ENCODE data around the gene ETS1. TPM values are rescaled to one million over a fixed set of nuclear protein-coding genes. Genes with fewer than 3 reads are reported as not detected.

ETS1 gene
- total RNA-seq, 1 experiment from 2014 or later, result 66.4 TPM

- Histone ChIP-seq H3K4me3 (ENCODE audit: low read depth in 2 of 2, low read length in 2 of 2) (no peak overlapping the region), H3K27ac (ENCODE audit: low read length) (no peak overlapping the region), H3K4me1 (ENCODE audit: control insufficient read depth, insufficient read depth, low read length) (no peaks in the 10 kb centered on the region), H3K9me3 (ENCODE audit: control insufficient read depth, insufficient read depth, low read depth, low read length) (no peaks in the 10 kb centered on the region), H3K36me3 (ENCODE audit: control insufficient read depth, insufficient read depth, low read length) (no peaks in the 10 kb centered on the region), H3K27me3 (ENCODE audit: control insufficient read depth, insufficient read depth, low read length) (peaks cover 11% of the 10 kb centered on the region)
- no TSS peak for BruUV-seq (replicated peaks)
- ATAC-seq, result no peak
- ChIA-PET CTCF (no interaction called here), POLR2A (no interaction called here)
- intact Hi-C loops (cut with micrococcal nuclease; ENCODE audit: unreplicated experiment) (no loop called here), in situ Hi-C loops (cut with HindIII; ENCODE audit: low pct_unique_long_range_greater_than_20kb, low sequenced_read_pairs) (no loop called here)
- no peak for TF ChIP-seq POLR2AphosphoS5 (IDR thresholded peaks at IDR 0.05; ENCODE audit: low read depth, low read length)
- TF ChIP-seq TCF7L2 (IDR thresholded peaks at IDR 0.05; ENCODE audit: low read depth, low read length), result no peak
- no peak for TF ChIP-seq SIN3A (IDR thresholded peaks at IDR 0.05; ENCODE audit: borderline replicate concordance, insufficient read depth, low read depth, low read length)
- TF ChIP-seq CTCF (IDR thresholded peaks at IDR 0.05), result no peak
- TF ChIP-seq REST (IDR thresholded peaks at IDR 0.05; ENCODE audit: insufficient read depth in 1 of 2, low read depth in 2 of 2, low read length in 1 of 2), result no peak
- DNase-seq (ENCODE audit: low read depth, low spot score), result no peak
These were observed 50.9 kb downstream of the ETS1 start for GRCh38 chr11:128536506-128536905.

- no peak for DNase-seq (ENCODE audit: low read depth, low spot score)
- H3K27ac ChIP-seq (ENCODE audit: low read length), result no peak overlapping the region
- no peak for ATAC-seq
- intact Hi-C loops (cut with micrococcal nuclease; ENCODE audit: unreplicated experiment), result no loop called here
- CTCF ChIA-PET, result no interaction called here
- peaks cover 11% of the 10 kb centered on the region for H3K27me3 ChIP-seq (ENCODE audit: control insufficient read depth, insufficient read depth, low read length)
- no TSS peak for BruUV-seq (replicated peaks)
- POLR2A ChIA-PET, result no interaction called here
- no peak overlapping the region for H3K4me3 ChIP-seq (ENCODE audit: low read depth in 2 of 2, low read length in 2 of 2)
- no peak for TF ChIP-seq SIN3A (IDR thresholded peaks at IDR 0.05; ENCODE audit: borderline replicate concordance, insufficient read depth, low read depth, low read length)
- TF ChIP-seq REST (IDR thresholded peaks at IDR 0.05; ENCODE audit: insufficient read depth in 1 of 2, low read depth in 2 of 2, low read length in 1 of 2), result no peak
- no peak for TF ChIP-seq CTCF (IDR thresholded peaks at IDR 0.05)
- TF ChIP-seq POLR2AphosphoS5 (IDR thresholded peaks at IDR 0.05; ENCODE audit: low read depth, low read length), result no peak
- no peak for TF ChIP-seq TCF7L2 (IDR thresholded peaks at IDR 0.05; ENCODE audit: low read depth, low read length)
- no peaks in the 10 kb centered on the region for H3K4me1 ChIP-seq (ENCODE audit: control insufficient read depth, insufficient read depth, low read length)
- H3K36me3 ChIP-seq (ENCODE audit: control insufficient read depth, insufficient read depth, low read length), result no peaks in the 10 kb centered on the region
- in situ Hi-C loops (cut with HindIII; ENCODE audit: low pct_unique_long_range_greater_than_20kb, low sequenced_read_pairs), result no loop called here
- no peaks in the 10 kb centered on the region for H3K9me3 ChIP-seq (ENCODE audit: control insufficient read depth, insufficient read depth, low read depth, low read length)
These were observed 51.6 kb downstream of the ETS1 start for GRCh38 chr11:128535468-128536457.
